HG02763 (cell line): ENCODE data around the gene CDK14.

ENCODE experiments used
- ATAC-seq: cut with Tn5 transposase; IDR thresholded peaks from one replicate; pipeline ENCODE4 v1.9.1; 2021; ENCODE audit warnings: mild to moderate bottlenecking, moderate library complexity; ENCODE audit not compliant: unreplicated experiment

The CDK14 gene

DNA sequence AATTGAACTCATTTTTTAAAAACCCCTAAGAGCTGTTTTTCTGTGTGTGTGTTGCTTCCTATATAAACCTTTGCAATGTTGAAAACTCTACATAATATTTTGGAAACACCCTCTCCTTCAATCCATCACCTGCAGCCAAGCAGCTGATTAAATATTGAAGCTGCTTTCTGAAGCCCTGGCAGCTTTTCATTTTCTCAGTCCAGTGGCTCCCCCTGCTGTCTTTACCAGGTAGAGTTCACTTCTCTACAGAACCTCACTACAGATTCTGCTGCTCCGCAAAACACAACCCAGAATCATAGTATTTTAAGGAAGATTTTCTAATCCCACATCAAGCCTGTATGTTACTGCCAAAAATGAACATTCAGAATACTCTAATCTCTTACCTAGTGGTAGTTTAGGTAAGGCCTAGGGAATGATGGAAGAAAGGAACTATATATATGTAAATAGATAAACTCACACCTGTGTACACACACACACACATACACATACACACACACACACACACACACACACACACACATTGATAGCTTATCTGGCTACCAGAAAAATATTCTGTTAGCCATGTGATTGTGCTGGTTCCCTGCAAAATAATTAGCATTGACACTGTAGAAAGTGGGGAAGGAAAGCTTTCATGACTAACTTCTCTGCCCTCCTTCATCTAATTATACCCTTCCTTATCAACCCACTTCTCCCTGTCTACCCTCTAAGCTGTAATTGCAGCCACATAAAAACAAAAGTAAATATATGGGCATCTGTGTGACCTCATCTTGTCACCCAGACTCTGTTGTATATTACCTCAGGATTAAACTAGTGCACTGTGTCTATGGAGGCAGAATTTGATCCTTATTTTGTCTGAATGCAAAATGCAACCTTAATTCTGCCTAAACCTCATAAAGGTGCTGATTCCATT, 438.6 kb downstream of the CDK14 start:
- no peak for ATAC-seq

GRCh38 chr7:91039033-91039432, 442.9 kb downstream of the CDK14 start:
- peak; percentile 74 for ATAC-seq

DNA sequence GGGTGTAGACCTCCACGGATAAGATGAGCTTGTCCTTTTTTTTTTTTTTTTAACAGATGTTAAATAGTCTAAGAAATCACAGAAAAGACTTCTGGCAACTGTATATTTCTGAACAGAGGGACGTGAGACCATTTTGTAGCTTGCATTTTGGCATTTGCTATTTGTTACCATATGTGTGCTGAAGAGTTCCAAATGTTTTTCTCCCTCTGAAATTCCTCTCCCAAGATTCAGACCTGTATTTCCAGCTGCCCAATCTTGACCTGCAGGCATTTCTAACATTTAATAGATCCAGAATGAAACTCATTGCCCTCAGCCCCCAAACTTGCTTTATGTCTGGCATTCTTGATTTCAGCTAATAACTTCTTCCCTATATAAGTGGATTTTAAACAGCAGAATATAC, 445.0 kb downstream of the CDK14 start:
- no peak for ATAC-seq

DNA sequence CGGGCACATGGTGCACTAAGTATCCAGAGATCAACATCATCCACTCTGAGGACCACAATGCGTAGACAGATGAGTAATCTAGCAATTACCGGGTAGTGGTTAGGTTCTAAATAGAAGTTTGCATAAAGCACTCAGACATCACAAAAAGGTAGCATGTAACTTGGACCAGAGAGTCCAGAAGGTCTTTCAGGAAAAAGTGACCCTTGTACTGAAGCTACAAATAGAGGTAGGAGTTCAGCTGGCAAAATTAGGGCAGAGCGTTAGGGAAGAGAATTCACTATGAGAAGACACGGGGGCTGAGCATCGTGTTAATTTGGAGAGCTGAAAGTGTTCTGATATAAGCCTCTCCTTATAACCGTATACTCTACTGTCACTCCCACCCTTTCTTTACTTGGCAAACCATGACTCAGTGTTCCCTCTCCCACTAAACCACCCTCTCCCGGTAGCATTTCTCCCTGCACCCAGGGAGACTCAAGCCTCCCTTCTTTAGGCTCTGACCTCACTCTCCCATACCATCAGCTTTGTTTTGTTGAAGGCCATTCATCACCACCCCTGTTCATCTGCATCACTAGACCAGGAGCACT, 445.9 kb downstream of the CDK14 start:
- no peak for ATAC-seq

DNA sequence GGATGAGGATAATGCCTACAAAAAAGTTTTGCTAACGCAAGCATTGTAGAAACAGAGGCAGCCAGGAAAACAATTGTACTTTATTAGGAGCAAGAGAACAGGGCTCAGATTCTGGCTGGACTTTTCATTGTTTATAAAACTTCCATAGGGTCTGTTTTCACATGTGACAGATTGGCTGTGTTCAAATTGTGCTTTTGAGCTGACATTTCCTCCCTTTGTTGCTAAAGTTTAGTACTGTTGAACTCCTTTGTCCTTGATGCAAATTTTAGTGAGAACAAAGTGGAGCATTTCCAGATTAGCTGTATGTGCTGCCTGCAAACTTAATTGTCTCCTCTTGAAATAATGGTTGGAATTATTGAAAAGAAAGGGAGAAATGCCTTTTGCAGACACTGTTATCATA, 447.1 kb downstream of the CDK14 start:
- ATAC-seq: no peak

GRCh38 chr7:91043924-91044645, 448.0 kb downstream of the CDK14 start:
- no peak for ATAC-seq

DNA sequence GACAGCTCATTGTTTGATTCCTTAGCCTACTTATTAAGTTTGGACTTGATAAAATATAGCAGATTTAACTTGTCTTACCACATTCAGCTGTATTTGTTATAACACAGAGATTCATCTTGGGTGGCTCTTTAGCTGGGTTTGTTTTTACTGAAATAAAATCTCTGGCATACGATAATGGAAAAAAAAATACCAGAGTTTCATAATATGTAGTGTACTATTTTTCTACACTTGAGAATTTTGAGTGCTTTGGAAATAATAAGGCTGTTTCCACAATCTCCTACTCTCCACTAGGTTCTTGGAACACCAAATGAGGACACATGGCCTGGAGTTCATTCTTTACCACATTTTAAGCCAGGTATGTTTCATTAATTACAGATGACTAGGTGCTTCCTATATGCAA, 449.5 kb downstream of the CDK14 start:
- ATAC-seq: no peak

DNA sequence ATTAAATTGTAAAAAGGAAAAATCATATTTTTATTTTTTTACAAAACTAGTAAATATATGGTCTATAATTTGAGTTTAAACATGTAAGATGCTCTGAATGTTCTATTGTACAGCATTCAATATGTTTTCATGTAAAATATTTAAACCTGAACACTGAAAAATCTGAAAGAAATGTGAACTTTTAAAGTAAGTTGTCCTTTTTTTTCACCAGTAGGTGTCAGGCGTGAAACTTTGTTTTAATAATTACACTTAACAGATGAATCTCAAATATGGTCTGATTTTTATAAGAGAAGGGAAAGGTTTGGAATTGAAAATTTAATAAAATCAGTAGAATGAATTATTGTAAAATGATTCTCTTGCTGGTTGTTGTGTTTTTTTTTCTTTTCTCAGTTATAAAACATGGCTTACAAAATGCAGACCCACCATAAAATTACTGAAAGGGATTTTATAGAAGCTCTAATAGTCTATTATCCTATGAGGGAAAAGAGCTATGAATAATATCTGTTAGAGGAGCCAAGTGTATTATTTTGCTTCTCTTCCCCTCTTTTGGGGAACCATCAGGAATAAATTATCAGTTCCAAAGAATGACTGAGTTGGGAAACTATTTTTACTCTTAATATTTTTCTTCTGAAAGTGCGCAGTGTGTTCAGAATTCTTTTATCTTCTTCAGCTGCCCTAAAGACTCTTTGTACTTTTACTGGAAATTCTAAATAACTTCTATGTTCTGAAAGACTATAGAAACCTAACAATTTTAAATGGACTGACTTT, 450.4 kb downstream of the CDK14 start:
- no peak for ATAC-seq

DNA sequence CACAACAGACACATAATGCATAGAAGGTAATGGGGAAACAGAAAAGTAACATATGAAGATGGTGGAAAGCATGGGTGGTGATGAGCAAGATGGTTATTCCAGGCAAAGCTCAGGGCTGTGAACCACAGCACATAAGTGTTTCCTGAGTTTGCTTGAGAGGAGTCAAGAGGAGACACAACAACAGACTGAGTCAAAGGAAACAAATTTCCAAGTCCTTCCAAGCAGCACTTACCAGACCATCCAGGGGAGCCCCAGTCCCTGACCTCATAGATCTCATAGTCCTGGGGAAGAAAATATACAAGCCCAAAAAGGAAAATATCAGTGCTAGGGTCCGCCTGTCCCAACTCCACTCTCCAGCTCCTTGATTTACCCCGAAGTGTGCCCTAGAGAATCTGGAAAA, 451.5 kb downstream of the CDK14 start:
- no peak for ATAC-seq

GRCh38 chr7:91050677-91051076, 454.6 kb downstream of the CDK14 start:
- ATAC-seq: peak; percentile 63

GRCh38 chr7:91051966-91052365, 455.8 kb downstream of the CDK14 start:
- no peak for ATAC-seq

GRCh38 chr7:91054374-91054773, 458.3 kb downstream of the CDK14 start:
- no peak for ATAC-seq

- no peak for ATAC-seq
Observed at GRCh38 chr7:91055219-91055618, 459.1 kb downstream of the CDK14 start.

GRCh38 chr7:91062713-91063112, 466.6 kb downstream of the CDK14 start:
- ATAC-seq: no peak

DNA sequence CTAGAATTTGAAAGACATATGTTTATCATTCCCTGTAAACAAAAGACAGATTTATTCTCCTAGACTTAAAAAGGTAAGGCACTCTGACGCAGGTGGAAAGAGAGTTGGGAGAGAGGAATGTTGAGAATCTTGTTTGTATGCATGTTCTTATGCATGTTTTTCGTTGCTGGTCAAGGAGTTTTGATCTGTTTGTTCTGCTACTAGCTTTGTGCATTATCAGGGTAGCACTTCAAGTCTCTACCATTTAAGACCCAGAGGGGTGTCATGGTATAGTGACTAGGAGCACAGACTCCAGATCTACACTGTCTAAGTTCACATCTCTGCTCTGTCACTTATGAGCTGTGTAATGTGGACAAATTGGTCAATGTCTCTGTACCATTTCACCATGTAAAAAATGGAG, 467.9 kb downstream of the CDK14 start:
- no peak for ATAC-seq

DNA sequence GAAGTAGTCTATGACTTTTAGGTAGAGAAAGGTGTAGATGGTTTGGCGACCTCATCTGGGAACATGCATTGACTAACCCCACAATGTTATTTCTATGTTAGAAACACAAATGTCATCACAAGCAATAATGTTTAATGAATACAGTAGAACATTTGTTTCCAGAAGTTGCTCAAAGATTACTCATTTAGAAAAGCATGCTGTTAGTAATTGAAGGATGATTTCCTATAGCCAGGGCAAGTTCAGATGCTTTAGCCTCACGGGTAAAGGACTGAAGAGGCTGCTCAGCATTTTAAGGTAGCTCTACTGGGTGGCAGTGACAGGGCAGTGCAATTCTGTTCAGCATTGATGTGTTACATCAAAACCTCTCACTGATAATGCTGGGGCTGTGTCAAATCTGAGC, 468.8 kb downstream of the CDK14 start:
- ATAC-seq: no peak

DNA sequence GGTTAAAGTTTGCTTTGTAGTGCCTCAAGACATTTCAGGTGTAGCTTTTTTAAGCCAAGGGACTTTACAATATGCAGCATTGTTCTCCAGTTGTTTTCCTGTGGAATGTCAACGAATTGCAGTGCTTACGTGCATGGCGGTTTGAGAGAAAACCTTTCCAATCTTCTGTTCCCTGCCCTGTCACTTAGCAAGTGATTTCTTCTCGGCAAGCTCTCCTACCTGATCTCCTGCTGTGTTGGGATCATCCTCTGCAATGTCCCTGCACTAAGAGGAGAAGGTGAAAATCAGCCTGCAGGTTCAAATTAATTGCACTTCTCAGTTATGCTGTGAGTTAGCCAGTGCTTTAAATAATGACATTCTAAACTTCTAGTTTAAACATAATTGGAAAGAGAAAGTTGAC, 470.5 kb downstream of the CDK14 start:
- ATAC-seq: no peak

DNA sequence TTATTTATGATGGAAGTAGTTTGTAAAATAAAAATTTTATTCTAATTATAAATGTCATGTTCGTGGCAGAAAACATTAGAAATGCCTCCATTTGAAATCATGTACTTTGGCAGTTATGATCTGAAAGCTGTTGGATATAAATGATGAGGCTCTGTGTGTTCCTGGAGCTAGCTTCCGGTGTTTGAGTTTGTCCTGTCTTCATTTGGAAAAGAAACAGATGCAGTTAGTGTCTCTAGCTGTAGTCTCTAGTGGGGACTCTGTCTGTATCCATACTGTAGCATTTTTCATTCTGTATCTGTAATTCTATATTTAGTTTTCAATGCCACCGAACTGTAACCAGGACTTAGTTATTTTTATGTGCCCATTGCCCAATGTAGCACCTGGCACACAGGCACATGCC, 471.1 kb downstream of the CDK14 start:
- ATAC-seq: no peak

DNA sequence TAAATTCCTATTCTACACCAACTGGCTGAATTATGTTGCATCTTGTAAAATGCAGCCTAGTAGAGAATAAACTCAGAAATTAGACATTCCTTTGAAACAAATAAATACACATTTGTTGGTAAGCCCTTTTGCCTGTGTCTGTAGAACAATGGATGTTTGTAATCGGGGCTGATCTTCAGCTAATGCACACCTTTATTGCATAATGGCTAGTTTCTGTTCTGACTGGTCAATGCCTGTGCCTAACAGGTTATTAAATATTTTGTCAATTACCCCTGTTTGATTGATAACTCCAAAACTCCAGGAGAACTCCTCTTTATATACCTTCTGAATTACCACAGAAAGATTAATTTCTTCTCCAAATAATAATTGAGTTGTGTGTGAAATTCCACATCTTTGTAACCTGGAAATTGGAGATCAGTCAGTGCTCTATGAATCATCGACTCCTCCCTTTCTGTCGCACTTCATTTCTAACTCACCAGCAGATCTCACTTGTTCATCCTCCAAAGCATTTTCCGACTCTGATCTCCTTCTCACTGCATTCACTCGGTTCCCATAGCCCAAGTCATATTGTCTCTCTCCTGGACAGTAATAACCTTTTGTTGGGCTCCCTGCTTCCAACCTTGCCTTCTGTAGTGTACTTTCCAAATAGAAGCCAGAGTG, 472.1 kb downstream of the CDK14 start:
- no peak for ATAC-seq

GRCh38 chr7:91069146-91069545, 473.0 kb downstream of the CDK14 start:
- ATAC-seq: no peak

- ATAC-seq: no peak
Observed at GRCh38 chr7:91079487-91079886, 483.4 kb downstream of the CDK14 start.
